Hepatocyte (in vitro differentiated cells): ENCODE results near the gene MARCHF9. TPM values are rescaled to one million over a fixed set of nuclear protein-coding genes. Genes with fewer than 3 reads are reported as not detected.

Experiments used
- DNase-seq: peaks from one replicate; pipeline ENCODE4 v3.0.0-alpha.2; 2016; ENCODE audit warnings: low spot score
- H2AFZ ChIP-seq: fragments of 200-600 bp; sonication (generic); 2 replicates; pipeline ENCODE4 v1.6.0; 2016; ENCODE audit warnings: antibody characterized with exemption, mild to moderate bottlenecking
- H3K27ac ChIP-seq: fragments of 200-600 bp; sonication (generic); 2 replicates; pipeline ENCODE4 v1.5.1; 2016; ENCODE audit warnings: mild to moderate bottlenecking
- H3K27me3 ChIP-seq: fragments of 200-600 bp; sonication (generic); 2 replicates; pipeline ENCODE4 v1.6.1; 2016
- H3K36me3 ChIP-seq: fragments of 200-600 bp; sonication (generic); replicated peaks from 2 replicates; pipeline ENCODE4 v1.5.1; 2016; ENCODE audit warnings: low read depth; ENCODE audit not compliant: insufficient read depth
- H3K4me1 ChIP-seq: fragments of 200-600 bp; sonication (generic); 2 replicates; pipeline ENCODE4 v1.5.1; 2016; ENCODE audit warnings: mild to moderate bottlenecking, moderate library complexity; ENCODE audit not compliant: insufficient read depth
- H3K4me2 ChIP-seq: fragments of 200-600 bp; sonication (generic); 2 replicates; pipeline ENCODE4 v1.6.0; 2016
- H3K4me3 ChIP-seq: fragments of 200-600 bp; sonication (generic); 2 replicates; pipeline ENCODE4 v1.5.1; 2016; ENCODE audit warnings: mild to moderate bottlenecking
- H3K79me2 ChIP-seq: fragments of 200-600 bp; sonication (generic); 2 replicates; pipeline ENCODE4 v1.6.0; 2017; ENCODE audit warnings: mild to moderate bottlenecking
- H3K9me2 ChIP-seq: fragments of 200-600 bp; sonication (generic); replicated peaks from 2 replicates; pipeline ENCODE4 v1.6.0; 2017; ENCODE audit warnings: mild to moderate bottlenecking; ENCODE audit not compliant: insufficient read depth
- H3K9me3 ChIP-seq: fragments of 200-600 bp; sonication (generic); 2 replicates; pipeline ENCODE4 v1.5.1; 2016; ENCODE audit warnings: low read depth, mild to moderate bottlenecking
- H4K20me1 ChIP-seq: fragments of 200-600 bp; sonication (generic); 2 replicates; pipeline ENCODE4 v1.6.0; 2016; ENCODE audit warnings: mild to moderate bottlenecking; ENCODE audit not compliant: insufficient read depth, poor library complexity, severe bottlenecking
- CTCF ChIP-seq: fragments of 200-600 bp; sonication (generic); IDR thresholded peaks from 2 replicates; pipeline ENCODE4 v1.5.1; 2016; ENCODE audit warnings: antibody characterized with exemption, mild to moderate bottlenecking; ENCODE audit not compliant: poor library complexity
- EZH2 ChIP-seq: fragments of 200-600 bp; sonication (generic); IDR thresholded peaks from 2 replicates; pipeline ENCODE4 v1.6.1; 2016; ENCODE audit warnings: antibody characterized with exemption, mild to moderate bottlenecking, borderline replicate concordance
- EZH2phosphoT487 ChIP-seq: fragments of 200-600 bp; sonication (generic); IDR thresholded peaks from one replicate; pipeline ENCODE4 v1.6.1; 2018; ENCODE audit warnings: antibody characterized with exemption, mild to moderate bottlenecking, low read depth, moderate library complexity; ENCODE audit not compliant: unreplicated experiment, severe bottlenecking
- WGBS: methylation state at CpG from one replicate; pipeline ENCODE4 v1.1.6; 2016; ENCODE audit warnings: low lambda C conversion rate; ENCODE audit errors: missing lambda C conversion rate; 5-methylcytosine and 5-hydroxymethylcytosine counted together
- polyA plus RNA-seq: library from polyadenylated mRNA; unstranded; fragments of >200 nt; fragmentation: Nextera tagmentation; extraction: Ambion mirVana; gene quantifications from 2 replicates; pipeline ENCODE4 v1.2.1, GENCODE V29; 2016
- total RNA-seq: library from RNA; depleted of rRNA; stranded (reverse); fragments of >200 nt; gene quantifications from 2 replicates; pipeline ENCODE4 v1.2.3, GENCODE V29; 2014

Gene MARCHF9
- total and polyA plus RNA-seq, 2 experiments from 2014 or later = 13.6 to 16.9 TPM

DNA sequence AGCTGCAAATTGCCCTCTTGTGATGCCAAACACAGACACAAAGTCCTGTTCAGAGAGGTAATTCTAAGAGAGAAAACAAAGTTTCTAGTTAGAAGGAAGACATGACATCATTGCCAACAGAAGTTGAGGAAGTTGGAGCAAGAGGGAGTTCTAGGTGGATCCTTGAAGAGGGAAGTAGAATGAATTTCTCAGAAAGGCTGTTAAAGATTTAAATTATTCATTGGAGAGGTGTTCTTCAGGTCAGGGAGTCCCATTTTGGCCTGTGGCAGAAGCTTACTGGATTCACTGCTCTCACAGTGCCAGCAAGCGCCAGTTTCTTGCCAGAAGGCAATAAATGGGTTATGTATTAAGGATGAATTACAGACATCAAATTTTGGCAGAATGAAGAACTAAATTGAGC is 43.0 kb downstream of the MARCHF9 start:
- H3K9me3 ChIP-seq = no peaks in the 10 kb centered on the region
- no peak overlapping the region for H3K4me2 ChIP-seq
- no peaks in the 10 kb centered on the region for H3K79me2 ChIP-seq
- H4K20me1 ChIP-seq = no peaks in the 10 kb centered on the region
- no peak overlapping the region for H2AFZ ChIP-seq
- no peaks in the 10 kb centered on the region for H3K27me3 ChIP-seq
- TF ChIP-seq CTCF (no peak), EZH2phosphoT487 (no peak), EZH2 (no peak)
- no peak for DNase-seq
- H3K27ac ChIP-seq = no peak overlapping the region
- no peaks in the 10 kb centered on the region for H3K36me3 ChIP-seq
- no peak overlapping the region for H3K4me3 ChIP-seq
- H3K4me1 ChIP-seq = no peaks in the 10 kb centered on the region
- 93% methylated on average over 1 of the region's 1 CpG for WGBS
- H3K9me2 ChIP-seq = no peaks in the 10 kb centered on the region

DNA sequence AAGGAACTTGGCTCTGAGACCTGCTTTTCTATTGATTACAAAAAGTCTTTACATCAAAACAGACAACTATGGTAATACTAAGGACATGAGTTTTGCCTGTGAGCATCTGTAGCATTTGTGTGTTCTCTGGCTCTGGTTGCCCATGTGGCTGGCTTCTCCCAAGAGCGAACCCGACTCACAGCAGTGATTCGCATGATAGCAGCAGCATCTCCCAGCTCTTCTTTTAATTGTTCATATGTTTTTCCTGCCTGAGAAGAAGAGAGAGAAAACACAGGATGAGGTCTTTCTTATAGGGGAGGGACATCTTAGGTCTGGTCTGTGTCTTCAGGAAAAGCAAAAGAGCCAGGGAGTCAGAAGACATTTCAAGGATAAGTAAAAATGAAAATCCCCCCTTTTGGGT is 46.1 kb downstream of the MARCHF9 start:
- no peak overlapping the region for H3K4me3 ChIP-seq
- no peaks in the 10 kb centered on the region for H3K27me3 ChIP-seq
- 97% methylated on average over 3 of the region's 3 CpGs for WGBS
- H2AFZ ChIP-seq = no peak overlapping the region
- no peak for TF ChIP-seq EZH2phosphoT487
- no peak for TF ChIP-seq CTCF
- TF ChIP-seq EZH2 = no peak
- no peak for DNase-seq
- H4K20me1 ChIP-seq = no peaks in the 10 kb centered on the region
- H3K27ac ChIP-seq = no peak overlapping the region
- no peaks in the 10 kb centered on the region for H3K9me2 ChIP-seq
- H3K79me2 ChIP-seq = no peaks in the 10 kb centered on the region
- no peaks in the 10 kb centered on the region for H3K36me3 ChIP-seq
- no peaks in the 10 kb centered on the region for H3K4me1 ChIP-seq
- H3K9me3 ChIP-seq = no peaks in the 10 kb centered on the region
- no peak overlapping the region for H3K4me2 ChIP-seq

DNA sequence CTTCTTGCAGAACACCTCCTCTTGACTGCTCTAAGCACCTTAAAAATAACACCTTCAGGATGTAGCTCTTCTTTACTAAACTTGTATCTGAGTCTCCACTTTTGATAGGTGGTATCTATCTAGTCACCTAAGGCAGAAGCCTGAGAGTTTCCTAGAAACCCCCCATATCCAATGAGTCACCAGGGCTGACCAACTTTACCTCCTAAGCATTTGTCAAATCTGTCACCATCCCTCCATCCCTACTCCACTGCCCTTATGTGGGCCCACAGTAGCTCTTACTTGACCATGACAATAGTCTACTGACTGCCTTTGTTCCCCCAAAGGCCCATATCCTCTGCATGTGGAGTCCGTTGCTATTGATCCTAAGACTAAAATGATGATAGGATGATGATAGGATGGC is 47.7 kb downstream of the MARCHF9 start:
- no peaks in the 10 kb centered on the region for H3K36me3 ChIP-seq
- no peaks in the 10 kb centered on the region for H3K9me3 ChIP-seq
- TF ChIP-seq CTCF = no peak
- no peak for TF ChIP-seq EZH2phosphoT487
- no peak for TF ChIP-seq EZH2
- WGBS = 83% methylated on average over 1 of the region's 1 CpG
- H3K4me3 ChIP-seq = no peak overlapping the region
- no peak for DNase-seq
- H3K4me1 ChIP-seq = no peaks in the 10 kb centered on the region
- H3K9me2 ChIP-seq = no peaks in the 10 kb centered on the region
- no peak overlapping the region for H3K27ac ChIP-seq
- H4K20me1 ChIP-seq = no peaks in the 10 kb centered on the region
- H3K79me2 ChIP-seq = no peaks in the 10 kb centered on the region
- no peak overlapping the region for H2AFZ ChIP-seq
- no peak overlapping the region for H3K4me2 ChIP-seq
- no peaks in the 10 kb centered on the region for H3K27me3 ChIP-seq
